HEK293 (cell line): Measurements from ENCODE around the gene SMIM38.
A peak's percentile ranks its signal among the peaks of the same experiment; 100 is the strongest.
"Not testable (repeated sequence)": the region's sequence is repeated elsewhere in the genome, so short reads cannot be mapped to it uniquely, and the experiment has no call there.

Experiments used
- CTCF ChIA-PET: fragments of 350-600 bp; formaldehyde crosslinking; extraction: SDS; loops from one replicate; lab custom pipeline; 2021; ENCODE audit warnings: antibody characterized with exemption; lab: Yijun Ruan, JAX
- POLR2A ChIA-PET: fragments of 300-600 bp; formaldehyde crosslinking; extraction: SDS; loops from one replicate; lab custom pipeline; 2020; ENCODE audit warnings: antibody characterized with exemption, inconsistent platforms; lab: Yijun Ruan, JAX
- H3K27ac ChIP-seq: fragments of 200-500 bp; sonication (Bioruptor generic); 2 replicates; pipeline ENCODE4 v1.5.1; 2014; ENCODE audit warnings: low read depth, low read length, control low read depth, inconsistent platforms; ENCODE audit errors: extremely low read depth
- H3K36me3 ChIP-seq, 2 experiments: fragments of 200-500 bp in 1 of 2; sonication (Bioruptor generic) in 1 of 2; 1 replicate in 1 of 2; 2 replicates in 1 of 2; pipeline ENCODE4 v1.5.1; 2014 to 2017; ENCODE audit warnings: inconsistent platforms in 2 of 2, low read length in 2 of 2; ENCODE audit not compliant: control insufficient read depth in 2 of 2, insufficient read depth in 1 of 2
- H3K4me1 ChIP-seq: fragments of 200-500 bp; sonication (Bioruptor generic); 2 replicates; pipeline ENCODE4 v1.5.1; 2014; ENCODE audit warnings: mild to moderate bottlenecking, low read length, inconsistent platforms; ENCODE audit not compliant: control insufficient read depth, insufficient read depth
- H3K4me3 ChIP-seq: 2 replicates; pipeline ENCODE4 v1.5.1; 2011; ENCODE audit warnings: low read depth, mild to moderate bottlenecking, control low read depth, low read length, moderate library complexity
- H3K9me3 ChIP-seq: fragments of 200-500 bp; sonication (Bioruptor generic); 2 replicates; pipeline ENCODE4 v1.5.1; 2014; ENCODE audit warnings: low read depth, low read length, inconsistent platforms; ENCODE audit not compliant: control insufficient read depth, insufficient read depth
- IKZF3 ChIP-seq: fragments of 450-650 bp; IDR thresholded peaks from 2 replicates; pipeline ENCODE4 v1.5.0; 2018; ENCODE audit warnings: missing biosample characterization, mild to moderate bottlenecking, missing genetic modification characterization, moderate library complexity
- KLF8 ChIP-seq: fragments of 450-650 bp; formaldehyde crosslinking; IDR thresholded peaks from 2 replicates; pipeline ENCODE4 v1.5.1; 2016; ENCODE audit warnings: missing biosample characterization, missing genetic modification characterization
- OSR2 ChIP-seq: fragments of 450-650 bp; formaldehyde crosslinking; IDR thresholded peaks from 2 replicates; pipeline ENCODE4 v1.5.1; 2016; ENCODE audit warnings: missing biosample characterization, missing genetic modification characterization
- SETDB1 ChIP-seq: IDR thresholded peaks from one replicate; pipeline ENCODE4 v1.6.1; 2017; ENCODE audit warnings: mild to moderate bottlenecking, low read length, moderate library complexity, mixed read lengths; ENCODE audit not compliant: insufficient read length
- SP7 ChIP-seq: fragments of 450-650 bp; formaldehyde crosslinking; IDR thresholded peaks from 2 replicates; pipeline ENCODE4 v1.5.1; 2016; ENCODE audit warnings: missing biosample characterization, missing genetic modification characterization
- TRIM28 ChIP-seq: IDR thresholded peaks from 2 replicates; pipeline ENCODE4 v1.6.1; 2011; ENCODE audit warnings: low read length, control low read depth, borderline replicate concordance
- ZBTB1 ChIP-seq: fragments of 450-650 bp; formaldehyde crosslinking; IDR thresholded peaks from 2 replicates; pipeline ENCODE4 v1.5.1; 2016; ENCODE audit warnings: missing biosample characterization, missing genetic modification characterization
- ZEB2 ChIP-seq: fragments of 450-650 bp; formaldehyde crosslinking; IDR thresholded peaks from 2 replicates; pipeline ENCODE4 v1.5.1; 2016; ENCODE audit warnings: missing biosample characterization, missing genetic modification characterization
- ZNF2 ChIP-seq: fragments of 450-650 bp; formaldehyde crosslinking; IDR thresholded peaks from 2 replicates; pipeline ENCODE4 v1.5.1; 2016; ENCODE audit warnings: missing biosample characterization, missing genetic modification characterization
- ZNF610 ChIP-seq: fragments of 450-650 bp; formaldehyde crosslinking; IDR thresholded peaks from 2 replicates; pipeline ENCODE4 v1.5.1; 2016; ENCODE audit warnings: missing biosample characterization, missing genetic modification characterization, borderline replicate concordance
- ZNF654 ChIP-seq: fragments of 450-650 bp; formaldehyde crosslinking; IDR thresholded peaks from 2 replicates; pipeline ENCODE4 v1.5.1; 2016; ENCODE audit warnings: low read depth, missing biosample characterization, missing genetic modification characterization
- ZNF670 ChIP-seq: fragments of 450-650 bp; formaldehyde crosslinking; IDR thresholded peaks from 2 replicates; pipeline ENCODE4 v1.5.1; 2016; ENCODE audit warnings: missing biosample characterization, missing genetic modification characterization, low read depth
- ZSCAN16 ChIP-seq: fragments of 450-650 bp; formaldehyde crosslinking; IDR thresholded peaks from 2 replicates; pipeline ENCODE4 v1.5.1; 2016; ENCODE audit warnings: missing biosample characterization, missing genetic modification characterization
- TF ChIP-seq, protein P1 (sequence below): fragments of 450-650 bp; formaldehyde crosslinking; IDR thresholded peaks from 2 replicates; pipeline ENCODE4 v1.5.1; 2016; ENCODE audit warnings: missing biosample characterization, missing genetic modification characterization
- TF ChIP-seq, protein P2 (sequence below): fragments of 450-650 bp; formaldehyde crosslinking; IDR thresholded peaks from 2 replicates; pipeline ENCODE4 v1.5.1; 2017; ENCODE audit warnings: missing biosample characterization, missing genetic modification characterization
- TF ChIP-seq, protein P3 (sequence below): fragments of 450-650 bp; formaldehyde crosslinking; IDR thresholded peaks from 2 replicates; pipeline ENCODE4 v1.5.1; 2016; ENCODE audit warnings: missing biosample characterization, missing genetic modification characterization
- TF ChIP-seq, protein P4 (sequence below): fragments of 450-650 bp; formaldehyde crosslinking; IDR thresholded peaks from 2 replicates; pipeline ENCODE4 v1.5.0; 2017; ENCODE audit warnings: missing biosample characterization, missing genetic modification characterization, borderline replicate concordance
- TF ChIP-seq, protein P5 (sequence below): fragments of 450-650 bp; formaldehyde crosslinking; IDR thresholded peaks from 2 replicates; pipeline ENCODE4 v1.5.1; 2016; ENCODE audit warnings: missing biosample characterization, missing genetic modification characterization, low read depth

SMIM38 gene

DNA sequence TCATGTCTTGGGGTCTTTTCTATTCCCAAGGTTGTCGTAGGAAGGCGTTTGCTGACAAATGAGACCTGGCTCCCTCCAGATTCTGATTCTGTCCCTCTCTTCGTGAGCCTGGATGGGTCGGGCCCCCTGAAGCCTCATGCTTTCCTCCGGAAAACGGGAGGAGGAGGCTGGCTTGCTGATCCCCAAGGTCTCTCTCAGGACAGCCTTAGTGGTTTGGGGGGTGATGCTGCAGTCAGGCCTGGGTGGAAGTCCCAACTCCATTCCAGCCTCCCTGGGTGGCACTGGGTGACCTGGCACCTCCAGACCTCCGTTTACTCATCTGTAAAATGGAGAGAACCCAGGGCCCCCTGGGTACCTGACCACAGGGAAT lies 23.4 kb upstream of the SMIM38 start:
- POLR2A ChIA-PET = interaction anchor here (1.1 kb wide), 1 partner anchor 510 kb away, joined by 6 read pairs; no protein-coding TSS in a partner anchor
- CTCF ChIA-PET = interaction anchor here (0.6 to 2.3 kb wide), 34 partner anchors 8 to 1711 kb away, joined by 3 to 17 read pairs (median 4); partner anchors contain the start of gene LTO1
- no peak for TF ChIP-seq ZNF654 (tag by site-specific recombination)
- no peak for TF ChIP-seq IKZF3
- TF ChIP-seq OSR2 (tag by site-specific recombination) = no peak
- TF ChIP-seq SP7 (tag by site-specific recombination) = no peak
- TF ChIP-seq ZNF2 = no peak
- TF ChIP-seq ZNF610 = no peak
- TF ChIP-seq KLF8 = no peak
- no peak for TF ChIP-seq ZEB2 (tag by site-specific recombination)
- TF ChIP-seq, protein P1, sequence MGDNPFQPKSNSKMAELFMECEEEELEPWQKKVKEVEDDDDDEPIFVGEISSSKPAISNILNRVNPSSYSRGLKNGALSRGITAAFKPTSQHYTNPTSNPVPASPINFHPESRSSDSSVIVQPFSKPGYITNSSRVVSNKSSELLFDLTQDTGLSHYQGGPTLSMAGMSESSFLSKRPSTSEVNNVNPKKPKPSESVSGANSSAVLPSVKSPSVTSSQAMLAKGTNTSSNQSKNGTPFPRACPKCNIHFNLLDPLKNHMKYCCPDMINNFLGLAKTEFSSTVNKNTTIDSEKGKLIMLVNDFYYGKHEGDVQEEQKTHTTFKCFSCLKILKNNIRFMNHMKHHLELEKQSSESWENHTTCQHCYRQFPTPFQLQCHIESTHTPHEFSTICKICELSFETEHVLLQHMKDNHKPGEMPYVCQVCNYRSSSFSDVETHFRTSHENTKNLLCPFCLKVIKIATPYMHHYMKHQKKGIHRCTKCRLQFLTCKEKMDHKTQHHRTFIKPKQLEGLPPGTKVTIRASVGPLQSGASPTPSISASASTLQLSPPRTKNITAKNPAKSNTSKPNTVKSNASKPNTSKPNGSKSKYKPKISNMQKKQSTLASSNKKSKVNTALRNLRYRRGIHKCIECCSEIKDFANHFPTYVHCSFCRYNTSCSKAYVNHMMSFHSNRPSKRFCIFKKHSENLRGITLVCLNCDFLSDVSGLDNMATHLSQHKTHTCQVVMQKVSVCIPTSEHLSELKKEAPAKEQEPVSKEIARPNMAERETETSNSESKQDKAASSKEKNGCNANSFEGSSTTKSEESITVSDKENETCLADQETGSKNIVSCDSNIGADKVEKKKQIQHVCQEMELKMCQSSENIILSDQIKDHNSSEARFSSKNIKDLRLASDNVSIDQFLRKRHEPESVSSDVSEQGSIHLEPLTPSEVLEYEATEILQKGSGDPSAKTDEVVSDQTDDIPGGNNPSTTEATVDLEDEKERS (tag by site-specific recombination) = no peak
- no peak for TF ChIP-seq ZNF670
- TF ChIP-seq, protein P2, sequence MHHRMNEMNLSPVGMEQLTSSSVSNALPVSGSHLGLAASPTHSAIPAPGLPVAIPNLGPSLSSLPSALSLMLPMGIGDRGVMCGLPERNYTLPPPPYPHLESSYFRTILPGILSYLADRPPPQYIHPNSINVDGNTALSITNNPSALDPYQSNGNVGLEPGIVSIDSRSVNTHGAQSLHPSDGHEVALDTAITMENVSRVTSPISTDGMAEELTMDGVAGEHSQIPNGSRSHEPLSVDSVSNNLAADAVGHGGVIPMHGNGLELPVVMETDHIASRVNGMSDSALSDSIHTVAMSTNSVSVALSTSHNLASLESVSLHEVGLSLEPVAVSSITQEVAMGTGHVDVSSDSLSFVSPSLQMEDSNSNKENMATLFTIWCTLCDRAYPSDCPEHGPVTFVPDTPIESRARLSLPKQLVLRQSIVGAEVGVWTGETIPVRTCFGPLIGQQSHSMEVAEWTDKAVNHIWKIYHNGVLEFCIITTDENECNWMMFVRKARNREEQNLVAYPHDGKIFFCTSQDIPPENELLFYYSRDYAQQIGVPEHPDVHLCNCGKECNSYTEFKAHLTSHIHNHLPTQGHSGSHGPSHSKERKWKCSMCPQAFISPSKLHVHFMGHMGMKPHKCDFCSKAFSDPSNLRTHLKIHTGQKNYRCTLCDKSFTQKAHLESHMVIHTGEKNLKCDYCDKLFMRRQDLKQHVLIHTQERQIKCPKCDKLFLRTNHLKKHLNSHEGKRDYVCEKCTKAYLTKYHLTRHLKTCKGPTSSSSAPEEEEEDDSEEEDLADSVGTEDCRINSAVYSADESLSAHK (tag by site-specific recombination) = no peak
- TF ChIP-seq, protein P3, sequence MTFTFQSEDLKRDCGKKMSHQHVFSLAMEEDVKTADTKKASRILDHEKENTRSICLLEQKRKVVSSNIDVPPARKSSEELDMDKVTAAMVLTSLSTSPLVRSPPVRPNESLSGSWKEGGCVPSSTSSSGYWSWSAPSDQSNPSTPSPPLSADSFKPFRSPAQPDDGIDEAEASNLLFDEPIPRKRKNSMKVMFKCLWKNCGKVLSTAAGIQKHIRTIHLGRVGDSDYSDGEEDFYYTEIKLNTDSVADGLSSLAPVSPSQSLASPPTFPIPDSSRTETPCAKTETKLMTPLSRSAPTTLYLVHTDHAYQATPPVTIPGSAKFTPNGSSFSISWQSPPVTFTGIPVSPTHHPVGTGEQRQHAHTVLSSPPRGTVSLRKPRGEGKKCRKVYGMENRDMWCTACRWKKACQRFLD (tag by site-specific recombination) = no peak
- TF ChIP-seq, protein P4, sequence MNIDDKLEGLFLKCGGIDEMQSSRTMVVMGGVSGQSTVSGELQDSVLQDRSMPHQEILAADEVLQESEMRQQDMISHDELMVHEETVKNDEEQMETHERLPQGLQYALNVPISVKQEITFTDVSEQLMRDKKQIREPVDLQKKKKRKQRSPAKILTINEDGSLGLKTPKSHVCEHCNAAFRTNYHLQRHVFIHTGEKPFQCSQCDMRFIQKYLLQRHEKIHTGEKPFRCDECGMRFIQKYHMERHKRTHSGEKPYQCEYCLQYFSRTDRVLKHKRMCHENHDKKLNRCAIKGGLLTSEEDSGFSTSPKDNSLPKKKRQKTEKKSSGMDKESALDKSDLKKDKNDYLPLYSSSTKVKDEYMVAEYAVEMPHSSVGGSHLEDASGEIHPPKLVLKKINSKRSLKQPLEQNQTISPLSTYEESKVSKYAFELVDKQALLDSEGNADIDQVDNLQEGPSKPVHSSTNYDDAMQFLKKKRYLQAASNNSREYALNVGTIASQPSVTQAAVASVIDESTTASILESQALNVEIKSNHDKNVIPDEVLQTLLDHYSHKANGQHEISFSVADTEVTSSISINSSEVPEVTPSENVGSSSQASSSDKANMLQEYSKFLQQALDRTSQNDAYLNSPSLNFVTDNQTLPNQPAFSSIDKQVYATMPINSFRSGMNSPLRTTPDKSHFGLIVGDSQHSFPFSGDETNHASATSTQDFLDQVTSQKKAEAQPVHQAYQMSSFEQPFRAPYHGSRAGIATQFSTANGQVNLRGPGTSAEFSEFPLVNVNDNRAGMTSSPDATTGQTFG (tag by site-specific recombination) = no peak
- TF ChIP-seq ZSCAN16 (tag by site-specific recombination) = no peak
- TF ChIP-seq ZBTB1 (tag by site-specific recombination) = no peak
- Histone ChIP-seq H3K4me3 (no peak overlapping the region), H3K27ac (no peak overlapping the region), H3K9me3 (no peaks in the 10 kb centered on the region), H3K36me3 (no peaks in the 10 kb centered on the region), H3K4me1 (no peaks in the 10 kb centered on the region)

DNA sequence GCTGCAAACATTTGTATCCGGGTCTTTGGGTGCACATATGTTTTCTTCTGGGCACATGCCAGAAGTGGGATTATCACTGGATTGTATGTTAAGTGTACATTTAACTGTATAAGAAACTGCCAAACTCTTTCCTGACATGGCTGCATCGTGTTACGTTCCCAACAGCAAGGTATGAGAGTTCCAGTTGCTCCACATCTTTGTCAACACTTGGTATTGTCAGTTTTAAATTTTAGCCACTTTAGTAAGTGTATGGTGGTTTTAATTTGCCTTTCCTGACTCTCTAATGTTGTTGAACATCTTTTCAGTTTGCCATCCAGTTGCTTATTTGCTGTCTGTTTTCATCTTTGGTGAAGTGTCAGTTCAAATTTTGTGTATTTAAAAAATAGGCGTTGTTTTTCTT lies 22.5 kb upstream of the SMIM38 start:
- POLR2A ChIA-PET = interaction anchor here (0.5 kb wide), 1 partner anchor 549 kb away, joined by 3 read pairs; no protein-coding TSS in a partner anchor
- TF ChIP-seq, protein P5, sequence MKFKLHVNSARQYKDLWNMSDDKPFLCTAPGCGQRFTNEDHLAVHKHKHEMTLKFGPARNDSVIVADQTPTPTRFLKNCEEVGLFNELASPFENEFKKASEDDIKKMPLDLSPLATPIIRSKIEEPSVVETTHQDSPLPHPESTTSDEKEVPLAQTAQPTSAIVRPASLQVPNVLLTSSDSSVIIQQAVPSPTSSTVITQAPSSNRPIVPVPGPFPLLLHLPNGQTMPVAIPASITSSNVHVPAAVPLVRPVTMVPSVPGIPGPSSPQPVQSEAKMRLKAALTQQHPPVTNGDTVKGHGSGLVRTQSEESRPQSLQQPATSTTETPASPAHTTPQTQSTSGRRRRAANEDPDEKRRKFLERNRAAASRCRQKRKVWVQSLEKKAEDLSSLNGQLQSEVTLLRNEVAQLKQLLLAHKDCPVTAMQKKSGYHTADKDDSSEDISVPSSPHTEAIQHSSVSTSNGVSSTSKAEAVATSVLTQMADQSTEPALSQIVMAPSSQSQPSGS = no peak
- TF ChIP-seq TRIM28 (peak; percentile 48; the same call in 1 of the 2 replicates), SETDB1 (peak; percentile 31)
- Histone ChIP-seq H3K9me3 (no peaks in the 10 kb centered on the region), H3K36me3 (no peaks in the 10 kb centered on the region), H3K27ac (no peak overlapping the region), H3K4me1 (no peaks in the 10 kb centered on the region), H3K4me3 (no peak overlapping the region)
- CTCF ChIA-PET = interaction anchor here (0.7 kb wide), 2 partner anchors 70 to 159 kb away, joined by 3 read pairs; no protein-coding TSS in a partner anchor

DNA sequence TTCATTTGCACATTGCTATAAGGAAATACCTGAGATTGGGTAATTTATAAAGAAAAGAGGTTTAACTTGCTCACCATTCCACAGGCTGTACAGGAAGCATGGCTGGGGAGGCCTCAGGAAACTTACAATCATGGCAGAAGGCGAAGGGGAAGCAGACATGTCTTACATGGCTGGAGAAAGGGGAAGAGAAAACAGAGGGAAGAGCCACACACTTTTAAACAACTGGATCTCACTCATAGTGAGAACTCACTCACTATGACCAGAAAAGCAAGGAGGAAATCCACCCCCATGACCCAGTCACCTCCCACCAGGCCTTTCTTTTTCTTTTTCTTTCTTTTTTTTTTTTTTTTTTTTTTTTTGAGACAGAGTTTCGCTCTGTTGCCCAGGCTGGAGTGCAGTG lies 21.6 kb upstream of the SMIM38 start:
- H3K4me3 ChIP-seq, H3K36me3 ChIP-seq, POLR2A ChIA-PET, H3K4me1 ChIP-seq, H3K27ac ChIP-seq, H3K9me3 ChIP-seq, CTCF ChIA-PET: not testable (repeated sequence)
